Prostate gland (tissue), 2 donors: ENCODE results near the gene TMEM174. TPM values are rescaled to one million over a fixed set of nuclear protein-coding genes. Genes with fewer than 3 reads are reported as not detected.

Source experiments
- DNase-seq: peaks from one replicate; pipeline ENCODE4 v3.0.0-alpha.2; 2019; ENCODE audit warnings: low spot score
- H3K27ac ChIP-seq, 2 donors: fragments of 200-600 bp; sonication (generic); 2 replicates each; pipeline ENCODE4 v1.5.1; 2017 to 2019
- H3K27me3 ChIP-seq: fragments of 200-600 bp; sonication (generic); replicated peaks from 2 replicates; pipeline ENCODE4 v1.5.1; 2019; ENCODE audit not compliant: insufficient read depth
- H3K36me3 ChIP-seq, 2 donors: fragments of 200-600 bp; sonication (generic); 1 replicate in 1 of 2; 2 replicates in 1 of 2; pipeline versions ENCODE4 v1.5.1 to v1.8.1; 2017 to 2019
- H3K4me1 ChIP-seq: fragments of 200-600 bp; sonication (generic); replicated peaks from 2 replicates; pipeline ENCODE4 v1.5.1; 2019
- H3K4me3 ChIP-seq, 2 donors: fragments of 200-600 bp; sonication (generic); 2 replicates each; pipeline ENCODE4 v1.5.1; 2017 to 2019
- H3K9me3 ChIP-seq: fragments of 200-600 bp; sonication (generic); 2 replicates; pipeline ENCODE4 v1.5.1; 2017
- CTCF ChIP-seq, 4 experiments: fragments of 200-600 bp in 2 of 4; fragments of 450-650 bp in 2 of 4; sonication (generic) in 2 of 4; IDR thresholded peaks; 1 replicate in 3 of 4; 2 replicates in 1 of 4; pipeline ENCODE4 v1.5.1; 2016 to 2019; ENCODE audit warnings: antibody characterized with exemption in 4 of 4, mild to moderate bottlenecking in 2 of 4, moderate library complexity in 2 of 4
- POLR2A ChIP-seq: fragments of 450-650 bp; IDR thresholded peaks from one replicate; pipeline ENCODE4 v1.6.1; 2016; ENCODE audit warnings: antibody characterized with exemption, mild to moderate bottlenecking
- POLR2AphosphoS5 ChIP-seq: sonication (generic); formaldehyde crosslinking; IDR thresholded peaks from one replicate; pipeline ENCODE4 v1.6.1; 2017; ENCODE audit warnings: antibody characterized with exemption
- WGBS: methylation state at CpG from one replicate; pipeline ENCODE4 v1.1.5; 2018; 5-methylcytosine and 5-hydroxymethylcytosine counted together
- intact Hi-C: fragments of 100-400 bp; cut with DNase I; formaldehyde crosslinking; loops from one replicate; pipeline ENCODE4 v1.14.2; 2022
- total RNA-seq, 2 donors: library from RNA; depleted of rRNA; stranded (reverse); fragments of >200 nt; gene quantifications; one replicate each; pipeline ENCODE4 v1.1.0, GENCODE V29; 2016

TMEM174 gene
- total RNA-seq, 2 donors from 2014 or later, result not detected

- H3K4me1 ChIP-seq, result no peaks in the 10 kb centered on the region
- DNase-seq, result no peak
- intact Hi-C loops, result no loop called here
- TF ChIP-seq POLR2A (no peak), CTCF (IDR thresholded peaks at IDR 0.05) (no peak), POLR2AphosphoS5 (no peak)
- WGBS, result 84% methylated on average over 6 of the region's 6 CpGs
- no peaks in the 10 kb centered on the region for H3K27me3 ChIP-seq
- no peaks in the 10 kb centered on the region for H3K36me3 ChIP-seq
- no peak overlapping the region for H3K27ac ChIP-seq
- no peaks in the 10 kb centered on the region for H3K9me3 ChIP-seq
- H3K4me3 ChIP-seq, result no peak overlapping the region
Measured at GRCh38 chr5:73157414-73158303, 15.3 kb upstream of the TMEM174 start.

GRCh38 chr5:73158313-73158712 is 14.7 kb upstream of the TMEM174 start:
- H3K27ac ChIP-seq, result no peak overlapping the region
- H3K36me3 ChIP-seq, result no peaks in the 10 kb centered on the region
- H3K4me3 ChIP-seq, result no peak overlapping the region
- 70% methylated on average over 4 of the region's 4 CpGs for WGBS
- intact Hi-C loops, result no loop called here
- H3K4me1 ChIP-seq, result no peaks in the 10 kb centered on the region
- no peaks in the 10 kb centered on the region for H3K9me3 ChIP-seq
- no peaks in the 10 kb centered on the region for H3K27me3 ChIP-seq
- TF ChIP-seq POLR2A, result no peak
- no peak for TF ChIP-seq POLR2AphosphoS5
- no peak for TF ChIP-seq CTCF (IDR thresholded peaks at IDR 0.05)
- DNase-seq, result no peak

- Histone ChIP-seq H3K4me3 (no peak overlapping the region), H3K27ac (no peak overlapping the region), H3K36me3 (no peaks in the 10 kb centered on the region), H3K27me3 (no peaks in the 10 kb centered on the region), H3K9me3 (no peaks in the 10 kb centered on the region), H3K4me1 (no peaks in the 10 kb centered on the region)
- DNase-seq, result no peak
- WGBS, result 82% methylated on average over 4 of the region's 4 CpGs
- intact Hi-C loops, result no loop called here
- no peak for TF ChIP-seq POLR2A
- no peak for TF ChIP-seq POLR2AphosphoS5
- TF ChIP-seq CTCF (IDR thresholded peaks at IDR 0.05), result no peak
Measured at GRCh38 chr5:73160239-73160671, 12.7 kb upstream of the TMEM174 start.

- H3K4me3 ChIP-seq, result no peak overlapping the region
- no peaks in the 10 kb centered on the region for H3K27me3 ChIP-seq
- TF ChIP-seq POLR2AphosphoS5 (no peak), POLR2A (no peak), CTCF (IDR thresholded peaks at IDR 0.05) (peak in 1 of 4 experiments; percentile 22)
- no peaks in the 10 kb centered on the region for H3K36me3 ChIP-seq
- H3K27ac ChIP-seq, result no peak overlapping the region
- no peaks in the 10 kb centered on the region for H3K4me1 ChIP-seq
- DNase-seq, result no peak
- intact Hi-C loops, result no loop called here
- no peaks in the 10 kb centered on the region for H3K9me3 ChIP-seq
Measured at GRCh38 chr5:73170522-73170921, 2.5 kb upstream of the TMEM174 start.

- no peaks in the 10 kb centered on the region for H3K36me3 ChIP-seq
- no peak for DNase-seq
- H3K4me3 ChIP-seq, result no peak overlapping the region
- H3K4me1 ChIP-seq, result no peaks in the 10 kb centered on the region
- TF ChIP-seq POLR2A, result no peak
- no peak for TF ChIP-seq CTCF (IDR thresholded peaks at IDR 0.05)
- intact Hi-C loops, result no loop called here
- H3K27me3 ChIP-seq, result no peaks in the 10 kb centered on the region
- no peak overlapping the region for H3K27ac ChIP-seq
- no peaks in the 10 kb centered on the region for H3K9me3 ChIP-seq
Measured at GRCh38 chr5:73171495-73171894, 1.5 kb upstream of the TMEM174 start.
